Sigmoid colon (tissue), 4 donors: ENCODE measurements around the gene BSND.

ENCODE experiments used
- CTCF ChIP-seq, 4 experiments: fragments of 450-650 bp in 3 of 4; fragments of 200-600 bp in 1 of 4; IDR thresholded peaks; one replicate each; pipeline ENCODE4 v1.5.1; 2016 to 2019; ENCODE audit warnings: antibody characterized with exemption in 4 of 4, mild to moderate bottlenecking in 3 of 4, moderate library complexity in 2 of 4
- EP300 ChIP-seq, 4 donors: sonication (generic); formaldehyde crosslinking; IDR thresholded peaks; one replicate each; pipeline ENCODE4 v1.6.1; 2017; ENCODE audit warnings: antibody characterized with exemption in 4 of 4
- POLR2A ChIP-seq, 2 donors: fragments of 450-650 bp; IDR thresholded peaks; one replicate each; pipeline ENCODE4 v1.6.1; 2016; ENCODE audit warnings: antibody characterized with exemption in 2 of 2, mild to moderate bottlenecking in 2 of 2, moderate library complexity in 2 of 2
- POLR2AphosphoS5 ChIP-seq, 4 donors: sonication (generic); formaldehyde crosslinking; IDR thresholded peaks; one replicate each; pipeline ENCODE4 v1.6.1; 2017; ENCODE audit warnings: antibody characterized with exemption in 4 of 4

GRCh38 chr1:54955359-54955758 lies 43.4 kb upstream of the BSND start:
- no peak for TF ChIP-seq CTCF (IDR thresholded peaks at IDR 0.05)
- TF ChIP-seq POLR2A (IDR thresholded peaks at IDR 0.05): no peak
- TF ChIP-seq POLR2AphosphoS5 (IDR thresholded peaks at IDR 0.05): no peak
- TF ChIP-seq EP300 (IDR thresholded peaks at IDR 0.05): no peak
